ENCODE data around the gene SUGP1. TPM values are rescaled to one million over a fixed set of nuclear protein-coding genes. Genes with fewer than 3 reads are reported as not detected.

Gene SUGP1
- total and polyA plus RNA-seq, 2 experiments from 2014 or later = 25.6 to 50.5 TPM

DNA sequence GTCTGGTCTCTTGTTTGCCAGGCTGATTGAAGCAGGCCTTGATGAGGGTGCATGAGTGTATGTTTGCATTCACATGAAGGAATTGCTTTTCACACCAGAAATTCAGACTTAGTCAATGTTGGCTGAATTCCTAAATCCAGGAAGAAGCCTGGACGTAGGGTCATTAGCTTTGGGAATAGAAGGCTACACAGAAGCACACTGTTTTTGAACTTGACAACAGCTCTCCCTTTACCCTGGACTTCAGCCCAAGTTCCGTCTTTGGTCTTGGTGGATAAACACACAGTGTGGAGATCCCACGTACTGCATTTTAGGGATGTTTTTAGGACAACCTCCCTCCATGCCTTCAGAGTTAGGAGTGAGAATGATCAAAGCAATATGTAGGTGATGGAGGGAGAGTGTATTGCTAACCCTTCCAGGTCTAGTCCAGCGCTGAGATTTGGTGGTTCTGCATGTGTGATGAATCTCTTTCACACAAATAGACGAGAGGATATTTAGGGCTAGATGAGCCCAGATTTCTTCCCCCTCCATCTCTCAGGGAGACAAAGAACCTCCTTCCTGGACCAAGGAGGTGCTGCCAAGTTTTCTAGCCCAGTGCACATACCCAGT lies 70.0 kb downstream of the SUGP1 start:
- no peak overlapping the region for H3K4me3 ChIP-seq
- no peaks in the 10 kb centered on the region for H3K9me2 ChIP-seq (ENCODE audit: insufficient read depth)
- H2AFZ ChIP-seq = no peak overlapping the region
- no peaks in the 10 kb centered on the region for H3K4me1 ChIP-seq (ENCODE audit: insufficient read depth)
- in situ Hi-C loops (cut with MboI) = no loop called here
- 36 to 37% methylated on average over 5 of the region's 5 CpGs for WGBS, 2 experiments (ENCODE audit: low coverage in 1 of 2, low lambda C conversion rate in 2 of 2, missing lambda C conversion rate in 2 of 2)
- no peaks in the 10 kb centered on the region for H3F3A ChIP-seq (ENCODE audit: insufficient read depth)
- DNase-seq = no peak
- H3K79me2 ChIP-seq (ENCODE audit: insufficient read depth) = no peaks in the 10 kb centered on the region
- no peaks in the 10 kb centered on the region for H4K20me1 ChIP-seq (ENCODE audit: insufficient read depth)
- H3K9ac ChIP-seq = no peak overlapping the region
- peaks cover 31% of the 10 kb centered on the region for H3K27me3 ChIP-seq (replicated peaks; ENCODE audit: insufficient read depth)
- no peak for TF ChIP-seq EZH2phosphoT487 (IDR thresholded peaks at IDR 0.05; ENCODE audit: insufficient read depth, low read depth)
- H3K4me2 ChIP-seq (ENCODE audit: unreplicated experiment) = no peak overlapping the region
- no peak overlapping the region for H3K27ac ChIP-seq
- H3K9me3 ChIP-seq (ENCODE audit: low read depth) = no peaks in the 10 kb centered on the region
- H3K36me3 ChIP-seq (ENCODE audit: low read depth) = no peaks in the 10 kb centered on the region

DNA sequence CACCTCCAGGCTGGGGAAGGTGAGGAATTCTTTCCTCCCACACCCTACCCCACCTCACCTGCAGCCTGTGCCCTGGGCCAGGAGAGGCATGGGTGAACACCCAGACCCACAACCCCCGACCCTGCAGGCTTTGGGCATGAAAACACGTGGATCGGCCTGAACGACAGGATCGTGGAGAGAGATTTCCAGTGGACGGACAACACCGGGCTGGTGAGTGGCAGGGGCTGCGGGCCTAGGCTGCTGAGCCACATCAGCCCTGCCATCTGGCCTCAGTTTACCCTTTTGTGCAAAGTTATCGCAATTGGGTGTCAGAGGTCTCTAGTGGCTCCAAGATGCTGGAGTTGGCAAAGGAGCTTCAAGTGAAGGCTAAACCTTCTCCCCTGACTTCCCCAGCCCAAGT lies 79.8 kb downstream of the SUGP1 start:
- 48 to 52% methylated on average over 9 of the region's 9 CpGs for WGBS, 2 experiments (ENCODE audit: low coverage in 1 of 2, low lambda C conversion rate in 2 of 2, missing lambda C conversion rate in 2 of 2)
- Histone ChIP-seq H3K4me2 (ENCODE audit: unreplicated experiment) (no peak overlapping the region), H3K36me3 (ENCODE audit: low read depth) (no peaks in the 10 kb centered on the region), H3K27ac (no peak overlapping the region), H3K9me2 (ENCODE audit: insufficient read depth) (no peaks in the 10 kb centered on the region), H4K20me1 (ENCODE audit: insufficient read depth) (no peaks in the 10 kb centered on the region), H3K4me1 (ENCODE audit: insufficient read depth) (no peaks in the 10 kb centered on the region), H2AFZ (no peak overlapping the region), H3K9ac (no peak overlapping the region), H3K27me3 (replicated peaks; ENCODE audit: insufficient read depth) (no peaks in the 10 kb centered on the region), H3F3A (ENCODE audit: insufficient read depth) (no peaks in the 10 kb centered on the region), H3K79me2 (ENCODE audit: insufficient read depth) (no peaks in the 10 kb centered on the region), H3K4me3 (no peak overlapping the region), H3K9me3 (ENCODE audit: low read depth) (no peaks in the 10 kb centered on the region)
- DNase-seq = no peak
- in situ Hi-C loops (cut with MboI) = no loop called here
- no peak for TF ChIP-seq EZH2 (IDR thresholded peaks at IDR 0.05; ENCODE audit: insufficient read depth, poor library complexity, severe bottlenecking)
- TF ChIP-seq EZH2phosphoT487 (IDR thresholded peaks at IDR 0.05; ENCODE audit: insufficient read depth, low read depth) = no peak

GRCh38 chr19:19239675-19240074 lies 80.6 kb downstream of the SUGP1 start:
- H3K79me2 ChIP-seq (ENCODE audit: insufficient read depth) = no peaks in the 10 kb centered on the region
- H3K9me2 ChIP-seq (ENCODE audit: insufficient read depth) = no peaks in the 10 kb centered on the region
- no peak for DNase-seq
- no peaks in the 10 kb centered on the region for H4K20me1 ChIP-seq (ENCODE audit: insufficient read depth)
- H3K4me1 ChIP-seq (ENCODE audit: insufficient read depth) = no peaks in the 10 kb centered on the region
- TF ChIP-seq EZH2phosphoT487 (IDR thresholded peaks at IDR 0.05; ENCODE audit: insufficient read depth, low read depth) (no peak), EZH2 (IDR thresholded peaks at IDR 0.05; ENCODE audit: insufficient read depth, poor library complexity, severe bottlenecking) (no peak)
- no peaks in the 10 kb centered on the region for H3F3A ChIP-seq (ENCODE audit: insufficient read depth)
- H3K27me3 ChIP-seq (replicated peaks; ENCODE audit: insufficient read depth) = no peaks in the 10 kb centered on the region
- no peak overlapping the region for H2AFZ ChIP-seq
- H3K4me3 ChIP-seq = no peak overlapping the region
- H3K9me3 ChIP-seq (ENCODE audit: low read depth) = no peaks in the 10 kb centered on the region
- no peak overlapping the region for H3K27ac ChIP-seq
- no peak overlapping the region for H3K4me2 ChIP-seq (ENCODE audit: unreplicated experiment)
- H3K9ac ChIP-seq = no peak overlapping the region
- H3K36me3 ChIP-seq (ENCODE audit: low read depth) = no peaks in the 10 kb centered on the region
- in situ Hi-C loops (cut with MboI) = no loop called here

DNA sequence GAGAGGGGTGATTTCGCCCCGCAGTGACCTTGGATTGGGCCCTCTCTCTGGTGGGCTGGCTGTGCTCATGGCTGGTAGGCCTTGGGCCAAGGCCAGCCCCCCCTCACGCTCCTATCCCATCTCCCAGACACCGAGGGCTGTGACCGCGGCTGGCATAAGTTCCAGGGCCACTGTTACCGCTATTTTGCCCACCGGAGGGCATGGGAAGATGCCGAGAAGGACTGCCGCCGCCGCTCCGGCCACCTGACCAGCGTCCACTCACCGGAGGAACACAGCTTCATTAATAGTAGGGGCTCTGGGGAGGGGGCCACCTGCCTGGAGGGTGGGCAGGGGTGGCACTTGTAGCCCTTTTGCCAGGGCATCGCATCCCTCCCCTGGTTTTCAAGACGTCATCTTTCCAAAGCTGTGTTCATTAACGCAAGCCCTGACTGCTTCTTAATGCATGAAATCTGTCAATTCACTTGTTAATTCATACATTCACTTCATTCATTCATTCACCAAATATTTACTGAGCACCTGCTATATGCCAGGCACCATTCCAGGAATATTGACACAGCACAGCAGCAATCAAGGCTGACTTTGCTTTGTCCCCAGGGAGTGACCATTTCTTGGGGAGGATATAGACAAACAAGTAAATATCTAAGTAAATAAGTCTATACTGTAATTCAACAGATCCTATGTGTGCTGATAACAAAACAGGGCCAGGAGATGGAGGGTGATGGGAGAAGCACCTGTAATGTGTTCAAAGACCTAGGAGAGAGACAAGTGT lies 82.0 kb downstream of the SUGP1 start:
- no peaks in the 10 kb centered on the region for H3K27me3 ChIP-seq (replicated peaks; ENCODE audit: insufficient read depth)
- no peaks in the 10 kb centered on the region for H3K4me1 ChIP-seq (ENCODE audit: insufficient read depth)
- in situ Hi-C loops (cut with MboI) = no loop called here
- no peak overlapping the region for H3K9ac ChIP-seq
- TF ChIP-seq EZH2 (IDR thresholded peaks at IDR 0.05; ENCODE audit: insufficient read depth, poor library complexity, severe bottlenecking) (no peak), EZH2phosphoT487 (IDR thresholded peaks at IDR 0.05; ENCODE audit: insufficient read depth, low read depth) (no peak)
- H3K4me2 ChIP-seq (ENCODE audit: unreplicated experiment) = no peak overlapping the region
- H2AFZ ChIP-seq = no peak overlapping the region
- no peaks in the 10 kb centered on the region for H4K20me1 ChIP-seq (ENCODE audit: insufficient read depth)
- H3K9me3 ChIP-seq (ENCODE audit: low read depth) = no peaks in the 10 kb centered on the region
- DNase-seq = no peak
- 59 to 69% methylated on average over 16 to 18 of the region's 18 CpGs for WGBS, 2 experiments (ENCODE audit: low coverage in 1 of 2, low lambda C conversion rate in 2 of 2, missing lambda C conversion rate in 2 of 2)
- H3K4me3 ChIP-seq = no peak overlapping the region
- no peaks in the 10 kb centered on the region for H3K36me3 ChIP-seq (ENCODE audit: low read depth)
- H3K9me2 ChIP-seq (ENCODE audit: insufficient read depth) = no peaks in the 10 kb centered on the region
- H3K27ac ChIP-seq = no peak overlapping the region
- no peaks in the 10 kb centered on the region for H3K79me2 ChIP-seq (ENCODE audit: insufficient read depth)
- H3F3A ChIP-seq (ENCODE audit: insufficient read depth) = no peaks in the 10 kb centered on the region

Data from GM23248 (cell line).